Psoas muscle (tissue), 8 donors: ENCODE results near the gene PARVB. TPM values are rescaled to one million over a fixed set of nuclear protein-coding genes. Genes with fewer than 3 reads are reported as not detected.

Experiments
- ATAC-seq, 4 donors: fragments of 200-7000 bp; cut with Tn5 transposase; one replicate each; pipeline ENCODE4 v1.9.1; 2020; ENCODE audit warnings: moderate library complexity in 3 of 4, mild to moderate bottlenecking in 2 of 4
- DNase-seq, 2 donors: peaks; one replicate each; pipeline ENCODE4 v3.0.0-alpha.2; 2020
- H3K27ac ChIP-seq: fragments of 200-600 bp; one replicate; pipeline ENCODE4 v1.8.0; 2022
- H3K27me3 ChIP-seq, 3 donors: fragments of 200-600 bp in 1 of 3; one replicate each; pipeline versions ENCODE4 v1.6.1 to v1.8.0; 2013 to 2022; ENCODE audit warnings: low read length in 2 of 3, mild to moderate bottlenecking in 2 of 3, moderate library complexity in 1 of 3; ENCODE audit not compliant: insufficient read depth in 3 of 3
- H3K36me3 ChIP-seq, 2 donors: fragments of 200-600 bp in 1 of 2; one replicate each; pipeline versions ENCODE4 v1.6.1 to v1.8.0; 2013 to 2022; ENCODE audit warnings: low read depth in 1 of 2, mild to moderate bottlenecking in 1 of 2, moderate library complexity in 1 of 2; ENCODE audit not compliant: insufficient read depth in 1 of 2
- H3K4me1 ChIP-seq: fragments of 200-600 bp; one replicate; pipeline ENCODE4 v1.8.0; 2022
- H3K4me3 ChIP-seq: fragments of 200-600 bp; one replicate; pipeline ENCODE4 v1.8.0; 2022; ENCODE audit warnings: mild to moderate bottlenecking
- H3K9me3 ChIP-seq: fragments of 200-600 bp; one replicate; pipeline ENCODE4 v1.8.0; 2022
- WGBS, 3 donors: extraction: QIAGEN DNeasy Blood & Tissue Kit; methylation state at CpG; one replicate each; pipeline versions ENCODE4 v1.1.6 to v1.1.7; 2013; 5-methylcytosine and 5-hydroxymethylcytosine counted together
- intact Hi-C, 2 donors: fragments of 100-400 bp; cut with DNase I; formaldehyde crosslinking; loops; one replicate each; pipeline versions ENCODE4 v1.11.0 to v1.14.2; 2022
- polyA plus RNA-seq, 3 donors: library from polyadenylated mRNA; stranded (reverse); fragments of 200-250 nt; gene quantifications; one replicate each; pipeline ENCODE4 v1.2.3, GENCODE V29; 2013
- total RNA-seq, 4 donors: library from RNA; stranded (reverse); fragmentation: NEBNext Ultra II Directional in 2 of 4; extraction: Animal tissue kit (Norgen Biotek cat#: 25700) in 2 of 4; gene quantifications; one replicate each; pipeline versions ENCODE4 v1.2.1 to v1.2.4, GENCODE V29; 2021 to 2023
- TF ChIP-seq, protein P1 (sequence below): fragments of 200-600 bp; IDR thresholded peaks from one replicate; pipeline ENCODE4 v1.8.0; 2022; ENCODE audit warnings: antibody characterized with exemption
- donor health status: healthy with polysubstance abuse.
- donor health status: DM: no; HTN: no; CAD: no; lungs with moderate emphysema.
- donor health status: Bipolar disorder and iron deficiency.
- donor health status: healthy.
- donor health status: DM: yes; HTN: yes; CAD: no.
- donor health status: DM: no; HTN: no; CAD: no.
- donor health status: DM: no; HTN: no; CAD: no.
- donor health status: DM: yes; HTN: yes; CAD: no.

Gene PARVB
- total and polyA plus RNA-seq, 7 donors: 84.5 to 172 (median 103) TPM

DNA sequence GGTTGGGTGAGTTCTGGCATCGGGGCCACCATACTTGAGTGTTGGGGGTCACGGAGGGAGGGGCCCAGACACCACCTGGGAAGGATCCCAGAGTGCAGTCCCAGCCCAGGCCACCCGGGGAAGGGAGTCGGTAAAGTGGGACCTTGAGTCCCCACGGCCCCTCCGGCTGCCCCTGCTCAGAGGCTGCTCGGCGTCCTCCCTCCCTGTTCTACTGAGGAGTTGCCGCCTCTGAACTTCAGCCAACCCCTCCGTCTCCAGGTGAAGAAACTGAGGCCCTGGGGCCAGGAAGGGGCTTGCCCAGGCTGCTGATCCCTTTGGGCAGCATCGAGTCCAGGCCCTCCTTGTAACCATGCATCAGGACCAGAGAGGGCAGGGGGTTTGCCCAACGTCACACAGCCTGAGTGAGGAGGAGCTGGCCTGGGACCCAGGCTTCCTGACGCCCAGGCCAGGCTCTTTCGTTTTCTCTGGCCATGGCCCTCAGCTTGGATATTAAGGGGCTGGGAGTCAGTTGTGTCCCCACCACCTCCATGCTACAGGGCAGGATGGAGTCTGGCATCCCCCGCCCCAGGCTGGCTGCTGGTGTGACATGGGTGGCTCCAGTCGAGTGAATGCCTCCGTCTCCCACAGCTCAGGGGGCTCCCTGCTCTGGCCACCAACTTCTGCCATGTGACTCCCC, 157.9 kb downstream of the PARVB start:
- Histone ChIP-seq H3K27ac (no peak overlapping the region), H3K4me1 (no peaks in the 10 kb centered on the region), H3K9me3 (no peaks in the 10 kb centered on the region), H3K36me3 (no peaks in the 10 kb centered on the region), H3K27me3 (peaks cover 0 to 20% (median 2%) of the 10 kb centered on the region in 3 donors), H3K4me3 (peak overlapping the region; percentile 36)
- WGBS, 3 donors: 71 to 76% (median 76%) methylated on average over 16 to 17 of the region's 17 CpGs
- peak in 3 of 4 donors; percentile 15 to 31 (median 21) for ATAC-seq
- peak in 1 of 2 donors; percentile 34 for DNase-seq
- TF ChIP-seq, protein P1, sequence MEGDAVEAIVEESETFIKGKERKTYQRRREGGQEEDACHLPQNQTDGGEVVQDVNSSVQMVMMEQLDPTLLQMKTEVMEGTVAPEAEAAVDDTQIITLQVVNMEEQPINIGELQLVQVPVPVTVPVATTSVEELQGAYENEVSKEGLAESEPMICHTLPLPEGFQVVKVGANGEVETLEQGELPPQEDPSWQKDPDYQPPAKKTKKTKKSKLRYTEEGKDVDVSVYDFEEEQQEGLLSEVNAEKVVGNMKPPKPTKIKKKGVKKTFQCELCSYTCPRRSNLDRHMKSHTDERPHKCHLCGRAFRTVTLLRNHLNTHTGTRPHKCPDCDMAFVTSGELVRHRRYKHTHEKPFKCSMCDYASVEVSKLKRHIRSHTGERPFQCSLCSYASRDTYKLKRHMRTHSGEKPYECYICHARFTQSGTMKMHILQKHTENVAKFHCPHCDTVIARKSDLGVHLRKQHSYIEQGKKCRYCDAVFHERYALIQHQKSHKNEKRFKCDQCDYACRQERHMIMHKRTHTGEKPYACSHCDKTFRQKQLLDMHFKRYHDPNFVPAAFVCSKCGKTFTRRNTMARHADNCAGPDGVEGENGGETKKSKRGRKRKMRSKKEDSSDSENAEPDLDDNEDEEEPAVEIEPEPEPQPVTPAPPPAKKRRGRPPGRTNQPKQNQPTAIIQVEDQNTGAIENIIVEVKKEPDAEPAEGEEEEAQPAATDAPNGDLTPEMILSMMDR: no peak
- intact Hi-C loops: no loop called here

DNA sequence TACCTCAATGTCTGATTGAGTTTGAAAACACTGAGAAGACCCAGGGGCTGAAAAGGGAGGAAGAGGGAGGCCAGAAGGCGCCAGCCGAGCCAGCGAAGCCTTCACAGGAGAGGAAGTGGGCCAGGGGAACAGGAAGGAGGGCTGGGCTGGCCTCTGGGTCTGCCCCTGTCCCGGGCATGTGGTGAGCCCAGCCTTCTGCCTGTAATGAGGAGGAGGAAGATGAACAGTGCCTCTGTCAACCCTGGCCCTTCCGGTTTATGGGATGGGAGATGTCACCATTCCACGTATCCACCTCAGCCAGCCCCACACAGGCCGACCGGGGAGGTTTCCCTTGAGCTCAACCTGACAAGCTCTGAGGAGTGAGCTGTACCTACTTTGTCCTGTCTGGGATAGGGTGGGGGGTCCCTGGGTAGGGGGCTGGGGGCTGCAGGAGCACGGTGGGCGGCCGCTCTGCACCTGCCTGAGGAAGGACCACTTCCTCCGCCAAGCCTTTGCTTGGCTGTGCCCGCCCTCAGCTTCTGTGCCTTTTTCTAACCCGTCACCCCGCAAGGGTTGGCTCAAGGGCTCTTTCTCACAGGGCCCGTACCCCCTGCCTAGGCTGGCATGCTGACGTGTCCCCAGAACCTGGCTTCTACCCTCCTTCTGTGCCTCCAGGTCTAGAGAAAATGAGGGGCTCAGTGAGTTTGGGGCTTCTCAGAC, 158.6 kb downstream of the PARVB start:
- TF ChIP-seq, protein P1: no peak
- intact Hi-C loops: no loop called here

DNA sequence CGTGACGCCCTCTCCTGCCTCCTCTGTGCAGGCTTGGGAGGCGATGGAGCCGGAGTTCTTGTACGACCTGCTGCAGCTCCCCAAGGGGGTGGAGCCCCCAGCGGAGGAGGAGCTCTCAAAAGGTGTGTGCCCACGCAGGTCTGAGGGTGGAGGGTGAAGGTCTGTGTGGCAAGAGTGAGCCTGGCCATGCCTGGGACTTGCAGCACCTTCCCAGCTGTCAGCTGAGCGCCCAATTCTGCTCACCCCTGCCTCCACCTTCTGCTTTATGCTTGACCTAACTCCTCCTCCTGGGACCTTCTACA, 159.1 kb downstream of the PARVB start:
- H3K27me3 ChIP-seq: peaks cover 0 to 20% (median 4%) of the 10 kb centered on the region in 3 donors
- H3K4me3 ChIP-seq: no peak overlapping the region
- ATAC-seq (no peak), DNase-seq (peak in 1 of 2 donors; percentile 38)
- TF ChIP-seq, protein P1: no peak
- no peaks in the 10 kb centered on the region for H3K36me3 ChIP-seq
- no peaks in the 10 kb centered on the region for H3K4me1 ChIP-seq
- H3K9me3 ChIP-seq: no peaks in the 10 kb centered on the region
- H3K27ac ChIP-seq: no peak overlapping the region
- WGBS, 3 donors: 70 to 74% (median 72%) methylated on average over 8 of the region's 8 CpGs
- intact Hi-C loops: no loop called here

More for the DNA sequence above, 158.6 kb downstream of the PARVB start:
- no peaks in the 10 kb centered on the region for H3K4me1 ChIP-seq
- ATAC-seq (peak; percentile 30 to 40 (median 32)), DNase-seq (peak; percentile 47 to 72)
- H3K27ac ChIP-seq: no peak overlapping the region
- peak overlapping the region; percentile 36 for H3K4me3 ChIP-seq
- no peaks in the 10 kb centered on the region for H3K36me3 ChIP-seq
- 65 to 79% (median 74%) methylated on average over 15 to 17 of the region's 17 CpGs for WGBS, 3 donors
- H3K27me3 ChIP-seq: peaks cover 0 to 20% (median 4%) of the 10 kb centered on the region in 3 donors
- no peaks in the 10 kb centered on the region for H3K9me3 ChIP-seq

DNA sequence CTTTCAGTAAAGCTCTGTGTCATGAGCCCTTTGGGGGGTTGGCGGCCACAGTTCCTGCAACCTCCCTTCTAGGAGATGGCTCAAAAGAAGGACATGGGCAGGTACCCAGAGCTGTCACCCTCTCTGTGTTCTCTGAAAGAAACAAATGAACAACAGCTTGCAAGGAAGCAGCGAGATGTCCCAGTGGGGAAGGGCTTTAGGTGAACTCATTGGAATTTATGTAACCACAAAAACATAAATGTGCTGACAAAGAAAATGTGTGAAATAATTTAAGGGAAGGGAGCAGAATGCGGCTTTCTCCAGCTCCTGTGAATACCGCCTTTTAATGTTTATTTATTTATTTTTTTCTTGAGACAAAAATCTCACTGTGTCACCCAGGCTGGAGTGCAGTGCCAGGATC, 159.9 kb downstream of the PARVB start:
- no peaks in the 10 kb centered on the region for H3K4me1 ChIP-seq
- H3K36me3 ChIP-seq: no peaks in the 10 kb centered on the region
- H3K27me3 ChIP-seq: peaks cover 0 to 20% (median 4%) of the 10 kb centered on the region in 3 donors
- intact Hi-C loops: no loop called here
- no peak overlapping the region for H3K4me3 ChIP-seq
- TF ChIP-seq, protein P1: no peak
- 64 to 68% (median 68%) methylated on average over 4 of the region's 4 CpGs for WGBS, 3 donors
- DNase-seq (no peak), ATAC-seq (no peak)
- no peak overlapping the region for H3K27ac ChIP-seq
- H3K9me3 ChIP-seq: no peaks in the 10 kb centered on the region
